DMS153 (cell line): Measurements from ENCODE around the gene AUNIP.

Source experiments
- DNase-seq: peaks from one replicate; lab custom pipeline; 2025; lab: John Stamatoyannopoulos, UW

The AUNIP gene

DNA sequence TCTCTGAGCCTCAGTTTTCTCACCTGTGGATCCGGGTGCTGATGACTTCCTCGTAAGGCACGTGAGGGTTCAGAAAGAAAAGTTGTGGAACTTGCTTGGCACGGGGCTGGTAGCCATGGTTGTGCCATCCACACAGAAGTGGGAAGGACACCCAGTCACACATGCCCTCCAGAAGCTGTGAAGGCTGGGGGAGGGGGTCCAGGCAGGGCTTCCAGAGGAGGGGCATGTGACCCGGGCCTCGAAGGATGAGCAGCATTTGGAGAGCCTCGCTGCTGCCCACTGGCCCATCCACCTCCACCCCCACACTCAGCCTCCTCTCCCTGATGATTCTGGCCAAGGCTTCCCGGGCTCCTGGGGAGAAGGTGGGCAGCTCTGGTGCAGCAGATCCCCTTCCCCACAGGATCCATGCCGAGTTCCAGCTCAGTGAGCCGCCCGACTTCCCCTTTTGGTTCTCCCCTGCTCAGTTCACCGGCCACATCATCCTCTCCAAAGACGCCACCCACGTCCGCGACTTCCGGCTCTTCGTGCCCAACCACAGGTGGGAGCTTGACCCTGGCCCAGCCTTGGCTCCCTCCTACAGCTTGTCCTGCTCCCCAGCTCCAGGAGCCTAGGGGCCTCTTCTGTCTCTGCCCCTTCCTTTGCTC, 49.9 kb downstream of the AUNIP start:
- DNase-seq = no peak

- no peak for DNase-seq
Measured at GRCh38 chr1:25808481-25809244, 50.6 kb downstream of the AUNIP start.

- no peak for DNase-seq
Measured at GRCh38 chr1:25807480-25808390, 51.5 kb downstream of the AUNIP start.

GRCh38 chr1:25806418-25806817, 52.8 kb downstream of the AUNIP start:
- no peak for DNase-seq

GRCh38 chr1:25805863-25806225, 53.4 kb downstream of the AUNIP start:
- no peak for DNase-seq

DNA sequence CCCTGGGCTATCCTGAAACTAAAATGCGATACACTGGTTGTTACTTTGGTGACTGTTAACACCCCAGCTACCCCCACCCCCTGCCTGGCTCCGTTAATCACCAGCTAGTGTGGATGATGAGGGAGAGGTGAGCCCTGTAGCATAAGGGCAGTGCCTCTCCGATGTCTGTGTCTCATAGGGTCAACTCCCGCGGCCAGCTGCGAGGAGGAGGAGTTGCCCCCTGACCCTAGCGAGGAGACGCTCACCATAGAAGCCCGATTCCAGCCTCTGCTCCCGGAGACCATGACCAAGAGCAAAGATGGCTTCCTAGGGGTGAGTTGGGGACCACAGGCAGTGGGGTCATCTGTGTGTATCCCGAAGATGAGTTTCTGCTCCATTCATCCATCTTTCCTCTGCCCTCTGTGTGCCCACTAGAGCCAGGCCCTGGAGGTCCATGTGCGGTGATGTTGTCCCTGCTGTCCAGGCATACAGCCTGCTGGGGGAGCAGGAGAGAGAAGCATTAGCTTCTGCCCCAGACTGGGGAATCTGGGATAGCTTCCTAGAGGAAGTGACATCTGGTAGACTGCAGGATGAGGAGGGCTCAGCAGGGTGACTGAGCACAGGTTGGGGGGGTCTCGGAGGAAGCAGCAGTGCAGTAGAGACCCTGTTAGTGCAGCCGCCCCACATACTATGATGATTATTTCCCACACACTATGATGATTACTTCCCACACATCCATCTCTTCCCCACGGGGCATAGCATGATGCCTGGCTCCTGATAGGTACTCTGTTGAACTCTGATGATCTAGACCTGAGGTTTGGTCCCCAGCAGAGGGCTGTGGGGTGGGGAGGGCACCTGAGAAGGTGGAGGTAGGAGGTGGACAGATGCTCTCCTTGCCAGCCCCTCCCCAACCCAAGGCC, 54.0 kb downstream of the AUNIP start:
- no peak for DNase-seq

DNA sequence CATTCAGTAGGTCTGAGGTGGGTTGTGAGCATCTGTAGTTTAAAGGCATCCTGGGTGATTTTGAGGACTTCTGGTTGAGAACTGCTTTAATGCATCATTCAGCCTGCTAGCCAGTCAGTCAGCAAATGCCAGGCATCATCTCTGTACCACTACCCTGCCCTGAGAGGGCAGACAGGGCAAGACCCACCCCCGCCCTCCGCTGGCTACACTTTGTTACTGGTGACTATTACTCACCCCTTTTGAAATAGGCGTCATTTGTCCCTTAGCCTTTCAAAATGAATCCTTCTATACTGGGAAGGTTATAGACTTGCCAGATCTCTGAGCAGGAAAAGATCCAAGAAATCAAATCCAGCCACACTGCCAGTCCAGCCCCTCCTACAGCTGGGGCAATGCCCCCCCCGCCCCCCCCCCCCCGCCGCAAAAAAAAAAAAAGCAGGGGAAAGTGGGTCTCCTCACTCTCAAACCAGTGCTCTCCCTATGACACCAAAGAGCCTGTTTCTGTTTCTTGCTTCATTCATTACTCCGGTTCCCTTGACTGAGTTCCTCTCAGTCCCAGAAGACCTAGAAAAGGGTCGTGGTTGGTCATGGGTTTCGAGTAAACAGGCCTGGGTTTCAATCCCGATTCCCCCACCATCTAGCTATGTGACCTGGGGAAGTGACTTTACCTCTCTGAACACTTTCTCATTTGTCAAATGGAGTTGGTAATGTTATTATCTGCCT, 54.9 kb downstream of the AUNIP start:
- no peak for DNase-seq

DNA sequence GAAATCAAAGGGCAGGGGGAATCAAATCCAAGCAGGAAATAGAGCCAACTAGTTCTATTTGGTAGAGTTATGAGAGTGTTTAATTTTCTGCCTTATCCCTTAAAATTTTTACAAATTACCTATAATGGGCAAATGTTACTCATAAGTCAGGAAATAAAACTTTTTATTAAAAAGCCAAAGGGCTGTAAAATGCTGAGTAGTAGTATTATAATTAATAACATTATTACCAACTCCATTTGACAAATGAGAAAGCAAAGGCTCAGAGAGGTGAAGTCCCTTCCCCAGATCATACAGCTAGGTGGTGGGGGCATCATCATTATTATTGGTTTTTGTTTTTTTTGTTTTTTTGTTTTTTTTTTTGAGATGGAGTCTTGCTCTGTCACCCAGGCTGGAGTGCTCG, 55.9 kb downstream of the AUNIP start:
- DNase-seq = no peak

- DNase-seq = peak; percentile 38
Measured at GRCh38 chr1:25802915-25803314, 56.3 kb downstream of the AUNIP start.

DNA sequence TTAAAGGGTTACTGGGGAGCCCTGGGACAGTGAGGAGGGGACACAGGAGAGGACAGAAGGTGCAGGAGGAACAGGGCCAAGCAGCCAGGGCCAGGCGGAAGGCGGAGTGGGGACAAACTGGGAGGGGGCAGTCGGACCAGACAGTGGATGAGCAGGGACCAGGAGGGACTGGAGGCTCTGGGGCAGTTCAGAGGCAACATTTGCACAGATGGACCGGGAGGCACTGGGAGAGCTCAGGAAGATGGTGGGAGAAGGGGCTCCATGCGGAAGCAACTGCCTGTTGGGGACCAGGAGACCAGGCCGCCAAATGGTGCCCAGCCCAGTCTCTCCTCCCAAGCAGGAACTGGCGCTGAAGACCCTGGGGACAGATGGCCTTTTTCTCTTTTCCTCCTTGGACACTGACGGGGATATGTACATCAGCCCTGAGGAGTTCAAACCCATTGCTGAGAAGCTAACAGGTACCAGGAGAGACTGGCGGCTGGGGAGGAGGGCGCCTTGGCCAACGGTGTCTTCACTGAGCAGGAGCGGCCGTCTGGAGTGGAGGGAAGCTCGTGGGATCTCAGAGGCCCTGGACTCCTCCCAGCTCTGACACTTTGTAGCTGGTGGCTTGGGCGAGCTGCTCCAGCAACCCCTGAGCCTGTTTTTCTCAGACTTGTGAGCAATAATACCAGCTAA, 58.4 kb downstream of the AUNIP start:
- DNase-seq = no peak

- peak; percentile 33 for DNase-seq
Measured at GRCh38 chr1:25799935-25800702, 59.1 kb downstream of the AUNIP start, which contains the start of gene SELENON. Gene SELENON (plus strand): TSS chr1:25800193. CDS start chr1:25800231, 38 bp downstream.

DNA sequence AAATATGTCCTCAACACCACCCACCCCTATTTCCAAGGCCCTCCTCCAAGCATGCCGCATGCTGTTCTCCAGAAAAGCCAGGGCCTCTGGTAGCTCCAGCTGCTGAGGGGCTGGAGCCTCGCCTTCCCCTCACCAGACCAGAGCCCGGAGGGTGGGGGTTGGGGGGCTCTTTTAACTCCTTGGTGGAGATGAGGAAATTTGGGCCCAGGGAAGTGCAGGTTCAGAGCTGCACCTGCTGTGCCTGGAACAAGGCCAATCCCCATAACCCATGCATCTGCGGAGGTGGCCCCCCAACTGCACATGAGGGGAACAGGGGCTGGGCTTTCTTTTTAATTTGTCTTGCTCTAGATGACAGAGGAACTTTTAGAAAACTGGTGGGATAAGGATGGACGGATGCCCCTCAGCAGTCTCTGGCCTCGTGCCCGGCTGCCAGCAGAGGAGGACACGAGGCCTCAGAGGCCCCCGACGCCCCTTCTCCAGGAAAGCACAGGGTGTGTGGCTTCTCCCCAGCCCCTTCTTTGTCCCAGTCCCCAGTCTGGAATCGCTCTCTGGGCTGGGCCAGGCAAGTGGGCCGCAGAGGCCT, 59.8 kb downstream of the AUNIP start:
- DNase-seq = no peak

GRCh38 chr1:25798666-25799351, 60.4 kb downstream of the AUNIP start:
- DNase-seq = no peak

DNA sequence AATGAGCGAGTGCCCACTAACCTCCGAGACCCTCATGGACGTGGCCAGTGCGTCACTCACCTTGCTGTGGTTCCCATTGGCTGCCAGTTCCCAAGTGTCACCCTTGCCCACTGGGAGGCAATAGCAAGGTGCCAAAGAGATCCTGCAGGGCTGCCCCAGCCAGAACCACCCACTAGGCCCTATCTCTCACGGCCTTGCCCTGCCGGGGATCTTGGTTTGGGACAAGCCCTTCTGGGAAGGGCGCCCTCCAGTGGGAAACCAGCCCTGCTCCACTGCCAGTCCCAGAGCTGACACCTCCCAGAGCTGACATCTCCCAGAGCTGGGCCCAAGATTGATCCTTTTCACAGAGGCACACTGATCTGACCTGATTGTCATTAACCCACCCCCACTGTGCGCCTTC, 61.3 kb downstream of the AUNIP start:
- DNase-seq = no peak

- peak; percentile 77 for DNase-seq
Measured at GRCh38 chr1:25796811-25797458, 62.3 kb downstream of the AUNIP start.

DNA sequence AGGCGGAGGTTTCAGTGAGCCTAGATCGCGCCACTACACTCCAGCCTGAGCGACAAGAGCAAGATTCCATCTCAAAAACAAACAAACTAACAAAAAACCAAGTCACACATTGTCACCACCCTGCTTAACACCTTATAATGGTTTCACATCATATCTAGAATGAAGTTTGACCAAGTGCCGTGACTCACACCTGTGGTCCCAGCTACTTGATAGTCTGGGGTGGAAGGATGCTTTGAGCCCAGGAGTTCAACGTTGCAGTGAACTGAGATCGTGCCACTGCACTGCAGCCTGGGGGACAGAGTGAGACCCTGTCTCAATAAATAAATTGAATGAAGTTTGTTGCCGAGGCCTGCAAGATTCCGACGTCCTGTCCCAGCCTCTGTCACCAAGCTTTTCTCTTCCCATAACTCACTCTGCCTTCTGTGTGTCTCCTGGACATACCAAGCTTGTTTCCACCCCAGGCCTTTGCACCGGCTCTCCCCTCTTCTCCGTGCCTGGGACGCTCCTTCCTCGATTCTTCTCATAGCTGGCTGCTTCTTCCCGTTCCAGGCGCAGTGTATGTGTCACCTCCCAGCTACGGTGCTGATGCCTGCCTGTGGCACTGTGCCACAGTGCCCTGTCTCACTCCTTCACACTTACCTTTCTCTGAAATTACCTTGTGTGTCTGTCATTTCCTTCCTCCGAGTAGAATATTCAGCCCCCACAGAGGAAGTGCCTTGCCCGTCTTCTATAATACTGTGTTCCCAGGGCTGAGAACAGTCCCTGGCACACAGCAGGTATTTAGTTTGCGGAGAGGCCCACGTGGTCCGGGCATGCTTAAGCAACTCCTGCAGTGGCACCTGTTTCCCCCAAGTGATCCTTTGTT, 63.1 kb downstream of the AUNIP start:
- DNase-seq = peak; percentile 70

GRCh38 chr1:25795211-25795610, 64.0 kb downstream of the AUNIP start:
- DNase-seq = no peak
